ENCODE data around the gene SAMD3. TPM values are rescaled to one million over a fixed set of nuclear protein-coding genes. Genes with fewer than 3 reads are reported as not detected.

SAMD3 gene
- total and polyA plus RNA-seq, 2 of the 4 experiments (the other 2 are of a cell fraction) = 3.0 to 3.9 TPM

DNA sequence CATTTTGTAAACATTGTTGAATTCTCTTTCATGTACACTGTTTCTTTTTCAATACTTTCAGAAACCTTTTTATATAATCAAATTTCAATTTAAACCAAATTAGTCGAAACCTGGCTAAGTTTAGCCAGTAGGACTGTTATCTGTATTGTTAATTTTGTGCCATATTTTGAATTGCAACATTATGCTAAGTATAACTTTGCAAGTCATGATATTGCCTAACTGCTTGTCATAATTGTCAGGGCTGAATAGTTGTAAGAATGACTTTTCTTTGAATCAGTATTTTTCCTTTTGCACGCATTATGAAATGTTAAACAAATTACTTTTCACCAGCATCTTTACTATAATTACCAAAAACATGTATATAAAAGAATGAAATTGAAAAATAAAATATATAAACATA, 82.7 kb downstream of the SAMD3 start:
- ChIA-PET CTCF (interaction anchor here (0.7 kb wide), 1 partner anchor 10 kb away, joined by 6 read pairs; no protein-coding TSS in a partner anchor), POLR2A (ENCODE audit: unreplicated experiment) (no interaction called here)
- Histone ChIP-seq H3K27me3 (ENCODE audit: control insufficient read depth, insufficient read depth, low read length) (no peaks in the 10 kb centered on the region), H2AK9ac (replicated peaks; ENCODE audit: low read depth, low read length, poor library complexity) (no peak overlapping the region), H4K91ac (ENCODE audit: insufficient read depth, low read depth, low read length) (no peak overlapping the region), H4K5ac (ENCODE audit: low read depth, low read length) (no peak overlapping the region), H3K9me1 (ENCODE audit: insufficient read depth, low read length) (no peaks in the 10 kb centered on the region), H2BK20ac (ENCODE audit: low read depth, low read length) (no peak overlapping the region), H3K18ac (ENCODE audit: low read depth, low read length) (no peak overlapping the region), H3K9me3 (ENCODE audit: control insufficient read depth, insufficient read depth, low read length) (no peaks in the 10 kb centered on the region), H3K4me1 (ENCODE audit: control insufficient read depth, insufficient read depth, low read length) (peaks cover 5% of the 10 kb centered on the region), H2BK120ac (ENCODE audit: low read depth, low read length) (no peak overlapping the region), H3K4ac (ENCODE audit: low read depth, low read length) (no peak overlapping the region), H4K20me1 (ENCODE audit: insufficient read depth, low read length) (no peaks in the 10 kb centered on the region), H3K4me3 (ENCODE audit: insufficient read depth, low read depth, low read length) (no peak overlapping the region), H4K8ac (ENCODE audit: low read depth in 2 of 2, low read length in 2 of 2) (no peak overlapping the region), H3K56ac (ENCODE audit: extremely low read depth, insufficient read depth, low read length) (no peak overlapping the region), H3K36me3 (ENCODE audit: control insufficient read depth, insufficient read depth, low read length) (peaks cover 2% of the 10 kb centered on the region; the same call in 1 of the 2 replicates), H3K79me1 (ENCODE audit: low read depth in 1 of 2, low read length in 2 of 2) (no peaks in the 10 kb centered on the region), H3K9ac (ENCODE audit: low read depth, low read length) (no peak overlapping the region), H2BK5ac (ENCODE audit: low read depth, low read length, poor library complexity, severe bottlenecking) (no peak overlapping the region), H2AK5ac (ENCODE audit: low read depth, low read length) (no peak overlapping the region), H3K23ac (ENCODE audit: low read depth, low read length) (no peak overlapping the region), H3K4me2 (ENCODE audit: low read depth, low read length) (no peak overlapping the region), H3K14ac (replicated peaks; ENCODE audit: low read depth, low read length) (no peak overlapping the region), H3K27ac (ENCODE audit: insufficient read depth, low read length) (no peak overlapping the region), H2AFZ (replicated peaks; ENCODE audit: low read length, poor library complexity) (no peak overlapping the region), H2BK15ac (ENCODE audit: low read depth, low read length) (no peak overlapping the region)
- ATAC-seq (ENCODE audit: low read depth) = no peak
- no peak for TF ChIP-seq USF2 (IDR thresholded peaks at IDR 0.05; ENCODE audit: low read depth, low read length)
- TF ChIP-seq BHLHE40 (IDR thresholded peaks at IDR 0.05; ENCODE audit: low read depth, low read length) = no peak
- TF ChIP-seq CTCF (conservative IDR thresholded peaks at IDR 0.05; ENCODE audit: low read depth, low read length) = no peak
- no peak for TF ChIP-seq RAD21 (IDR thresholded peaks at IDR 0.05; ENCODE audit: low read length)
- no peak for TF ChIP-seq MAZ (IDR thresholded peaks at IDR 0.05; ENCODE audit: borderline replicate concordance, low read depth, low read length)
- no peak for TF ChIP-seq POLR2A (IDR thresholded peaks at IDR 0.05; ENCODE audit: low read depth, low read length)
- TF ChIP-seq CHD1 (IDR thresholded peaks at IDR 0.05; ENCODE audit: low read depth, low read length) = no peak
- TF ChIP-seq FOS (IDR thresholded peaks at IDR 0.05; ENCODE audit: low read depth, low read length) = no peak
- TF ChIP-seq CEBPB (IDR thresholded peaks at IDR 0.05; ENCODE audit: low read depth, low read length) = peak; percentile 79
- TF ChIP-seq MAFK (IDR thresholded peaks at IDR 0.05; ENCODE audit: low read depth, low read length) = no peak
- TF ChIP-seq, protein P1, sequence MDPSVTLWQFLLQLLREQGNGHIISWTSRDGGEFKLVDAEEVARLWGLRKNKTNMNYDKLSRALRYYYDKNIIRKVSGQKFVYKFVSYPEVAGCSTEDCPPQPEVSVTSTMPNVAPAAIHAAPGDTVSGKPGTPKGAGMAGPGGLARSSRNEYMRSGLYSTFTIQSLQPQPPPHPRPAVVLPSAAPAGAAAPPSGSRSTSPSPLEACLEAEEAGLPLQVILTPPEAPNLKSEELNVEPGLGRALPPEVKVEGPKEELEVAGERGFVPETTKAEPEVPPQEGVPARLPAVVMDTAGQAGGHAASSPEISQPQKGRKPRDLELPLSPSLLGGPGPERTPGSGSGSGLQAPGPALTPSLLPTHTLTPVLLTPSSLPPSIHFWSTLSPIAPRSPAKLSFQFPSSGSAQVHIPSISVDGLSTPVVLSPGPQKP (IDR thresholded peaks at IDR 0.05; ENCODE audit: borderline replicate concordance, low read depth, low read length) = no peak
- no peak for TF ChIP-seq MXI1 (IDR thresholded peaks at IDR 0.05; ENCODE audit: borderline replicate concordance, low read depth, low read length)
- TF ChIP-seq NFE2L2 (IDR thresholded peaks at IDR 0.05; ENCODE audit: low read depth, low read length) = peak; percentile 70; the same call in 1 of the 2 replicates
- TF ChIP-seq RCOR1 (IDR thresholded peaks at IDR 0.05; ENCODE audit: insufficient replicate concordance, low read length) = no peak
- peak; percentile 28 for DNase-seq
- BruUV-seq (replicated peaks) = no TSS peak
- WGBS, 2 experiments (ENCODE audit: extremely low coverage in 2 of 2, insufficient read length in 1 of 2) = no CpG with 5 or more reads among the region's 2 CpGs
- in situ Hi-C loops (cut with MboI; ENCODE audit: low sequenced_read_pairs) = no loop called here
- dilution Hi-C loops (cut with HindIII; ENCODE audit: low sequenced_read_pairs, unreplicated experiment) = no loop called here
- intact Hi-C loops (cut with micrococcal nuclease) = no loop called here
